HG03575 (cell line): Measurements from ENCODE around the gene ANKIB1.

Experiments
- ATAC-seq: cut with Tn5 transposase; IDR thresholded peaks from one replicate; pipeline ENCODE4 v1.9.1; 2021; ENCODE audit not compliant: unreplicated experiment, insufficient number of reproducible peaks, low FRiP score; ENCODE audit errors: extremely low read depth

Gene ANKIB1

DNA sequence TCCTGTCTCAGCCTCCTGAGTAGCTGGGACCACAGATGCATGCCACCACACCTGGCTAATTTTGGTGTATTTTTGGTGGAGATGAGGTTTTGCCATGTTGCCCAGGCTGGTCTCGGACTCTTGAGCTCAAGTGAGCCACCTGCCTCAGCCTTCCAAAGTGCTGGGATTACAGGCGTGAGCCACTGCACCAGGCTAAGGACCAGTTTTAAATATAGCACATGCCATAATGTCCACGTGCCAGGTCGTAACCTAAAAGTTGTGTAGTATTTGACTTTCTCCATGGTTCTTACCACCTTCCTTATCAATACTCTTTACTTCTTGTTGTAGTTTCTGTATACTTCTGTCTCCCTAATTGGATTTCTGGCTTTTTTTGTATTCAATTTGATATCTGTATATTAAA is 13.3 kb downstream of the ANKIB1 start:
- ATAC-seq: no peak

DNA sequence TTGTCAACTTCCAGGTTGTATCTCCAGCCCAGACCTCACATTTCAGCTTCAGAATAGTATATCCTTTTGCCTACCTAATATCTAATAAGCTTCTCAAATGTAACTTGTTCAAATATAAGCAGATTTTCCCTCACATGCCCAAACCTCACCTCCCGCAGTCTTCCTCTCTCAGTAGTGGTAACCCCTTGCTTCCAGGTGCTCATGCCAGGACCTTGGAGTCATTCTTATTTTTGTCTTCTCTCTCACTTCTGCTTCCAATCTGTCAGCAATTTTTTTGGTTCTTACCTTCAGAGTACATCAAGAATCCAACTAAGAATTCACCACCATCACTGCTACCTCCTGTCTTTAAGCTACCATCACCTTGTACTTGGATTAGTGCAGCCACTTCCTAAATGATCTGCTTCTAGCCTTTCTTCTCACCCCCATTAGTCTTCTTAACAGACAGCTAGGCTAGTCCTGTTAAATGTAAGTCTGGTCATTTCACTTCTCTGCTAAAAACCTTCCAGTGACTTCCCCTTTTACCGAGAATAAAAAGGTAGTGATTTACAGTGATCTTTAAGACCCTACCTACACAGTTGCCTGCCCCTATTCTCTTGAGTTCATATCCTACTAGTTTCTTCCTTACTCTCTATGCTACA is 14.0 kb downstream of the ANKIB1 start:
- no peak for ATAC-seq

DNA sequence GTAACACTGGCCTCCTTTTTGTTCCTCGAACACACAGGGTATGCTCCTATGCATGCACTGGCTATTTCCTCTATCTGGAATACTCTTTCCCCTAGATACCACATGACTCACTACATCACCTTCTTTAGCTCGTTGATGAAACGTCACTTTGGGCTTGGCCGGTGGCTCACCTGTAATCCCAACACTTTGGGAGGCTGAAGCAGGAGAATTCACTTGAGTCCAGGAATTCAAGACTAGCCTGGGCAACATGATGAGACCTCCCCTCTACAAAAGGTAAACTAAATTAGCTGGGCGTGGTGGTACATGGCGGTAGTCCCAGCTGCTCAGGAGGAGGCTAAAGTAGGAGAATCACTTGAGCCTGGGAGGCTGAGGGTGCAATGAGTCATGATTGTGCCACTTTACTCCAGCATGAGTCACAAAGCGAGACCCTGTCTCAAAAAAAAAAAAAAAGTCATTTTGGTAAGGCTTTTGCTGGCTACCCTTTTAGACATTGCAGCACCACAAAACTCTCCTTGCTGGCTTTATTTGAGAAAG is 14.5 kb downstream of the ANKIB1 start:
- no peak for ATAC-seq

DNA sequence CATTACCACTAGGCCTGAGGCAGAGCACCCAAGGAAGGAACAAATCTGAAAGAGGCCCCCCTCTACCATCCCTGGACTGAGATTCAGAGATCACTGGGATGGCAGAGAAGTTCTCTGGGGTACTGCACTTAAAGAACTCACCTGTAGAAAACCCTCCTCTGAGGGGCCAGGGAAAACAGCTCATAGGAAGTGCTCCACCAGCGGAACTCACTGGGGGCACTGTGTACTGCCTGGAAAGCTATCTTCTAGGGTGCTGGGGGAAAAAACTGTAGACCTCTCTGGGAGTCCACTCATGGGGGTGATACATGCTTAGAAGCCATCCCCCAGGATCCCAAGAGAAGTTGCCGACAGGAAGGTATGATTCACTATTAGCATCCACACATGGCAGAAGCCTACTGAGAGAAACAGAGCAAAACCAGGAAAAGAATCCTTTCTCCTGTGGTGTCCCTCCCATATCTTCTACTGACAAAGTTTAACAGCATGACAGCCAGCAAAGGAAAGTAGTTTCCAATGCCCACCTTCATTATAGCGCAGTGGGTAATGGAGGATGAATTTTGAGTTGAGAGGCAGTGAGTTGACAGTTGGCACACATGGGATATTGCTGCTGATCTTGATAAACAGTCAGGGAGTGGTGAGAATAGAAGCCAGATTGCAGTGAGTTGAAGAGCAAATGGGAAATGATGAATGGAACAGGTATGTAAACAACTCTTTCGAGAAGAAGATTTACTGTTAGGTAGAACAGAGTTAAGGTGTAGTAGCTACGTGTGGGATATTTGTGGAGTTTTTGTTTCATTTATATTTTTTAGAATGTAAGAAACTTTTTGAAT is 20.9 kb downstream of the ANKIB1 start:
- ATAC-seq: no peak

DNA sequence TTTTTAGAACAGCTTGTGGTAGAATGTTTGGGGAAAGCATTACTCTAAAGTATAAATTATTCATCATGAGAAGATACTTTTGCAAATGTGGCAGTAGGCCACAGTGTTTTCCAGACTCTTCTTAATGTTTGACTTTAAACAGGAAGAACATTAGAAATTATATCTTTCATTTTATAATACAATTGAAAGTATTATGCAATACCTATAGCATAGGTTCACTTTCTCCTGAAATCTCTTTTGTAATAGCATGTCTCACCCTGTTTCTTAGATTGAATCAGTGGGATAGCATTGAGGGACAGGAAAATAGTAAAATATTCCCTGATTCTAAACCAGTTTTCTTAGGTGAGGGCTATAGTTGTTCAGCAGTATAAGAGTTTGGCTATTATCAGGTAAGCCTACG is 23.1 kb downstream of the ANKIB1 start:
- no peak for ATAC-seq

DNA sequence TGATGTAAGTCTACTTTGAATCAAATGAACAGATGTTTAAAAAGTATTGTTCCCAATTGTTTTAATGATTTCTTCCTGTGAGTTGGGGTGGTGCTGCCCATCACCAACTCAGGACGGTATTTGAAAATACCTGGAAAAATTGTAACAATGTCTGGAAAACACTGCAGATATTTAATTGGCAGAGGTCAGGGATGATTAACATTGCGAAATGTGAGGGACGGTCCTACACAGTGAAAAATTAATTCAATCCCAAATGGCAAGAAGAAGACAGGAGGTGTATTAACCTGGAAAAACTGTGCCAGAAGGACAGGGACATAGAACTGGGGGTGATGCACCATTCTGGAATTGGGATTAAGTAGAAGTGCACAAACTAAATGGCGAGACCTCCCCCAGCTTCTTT is 29.6 kb downstream of the ANKIB1 start:
- ATAC-seq: no peak

DNA sequence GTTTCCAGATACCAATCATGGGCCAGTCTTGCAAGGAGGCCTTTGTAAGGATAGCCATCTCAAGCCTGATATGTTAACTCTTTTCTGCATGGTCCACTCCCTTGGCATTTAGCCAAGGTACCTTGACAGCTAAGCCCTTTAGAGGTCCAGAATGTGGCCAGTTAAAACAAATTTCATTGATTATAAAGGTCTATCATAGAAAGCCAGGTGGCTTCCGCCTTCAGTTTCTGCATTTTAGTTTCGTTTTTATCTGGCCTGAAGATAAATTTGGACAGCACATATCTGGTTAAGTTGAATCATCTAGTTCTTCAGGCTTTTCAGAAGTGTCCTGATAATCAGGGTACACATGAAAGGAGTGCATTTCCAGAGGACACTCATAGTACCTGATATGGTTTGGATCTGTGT is 30.7 kb downstream of the ANKIB1 start:
- peak; percentile 56 for ATAC-seq

DNA sequence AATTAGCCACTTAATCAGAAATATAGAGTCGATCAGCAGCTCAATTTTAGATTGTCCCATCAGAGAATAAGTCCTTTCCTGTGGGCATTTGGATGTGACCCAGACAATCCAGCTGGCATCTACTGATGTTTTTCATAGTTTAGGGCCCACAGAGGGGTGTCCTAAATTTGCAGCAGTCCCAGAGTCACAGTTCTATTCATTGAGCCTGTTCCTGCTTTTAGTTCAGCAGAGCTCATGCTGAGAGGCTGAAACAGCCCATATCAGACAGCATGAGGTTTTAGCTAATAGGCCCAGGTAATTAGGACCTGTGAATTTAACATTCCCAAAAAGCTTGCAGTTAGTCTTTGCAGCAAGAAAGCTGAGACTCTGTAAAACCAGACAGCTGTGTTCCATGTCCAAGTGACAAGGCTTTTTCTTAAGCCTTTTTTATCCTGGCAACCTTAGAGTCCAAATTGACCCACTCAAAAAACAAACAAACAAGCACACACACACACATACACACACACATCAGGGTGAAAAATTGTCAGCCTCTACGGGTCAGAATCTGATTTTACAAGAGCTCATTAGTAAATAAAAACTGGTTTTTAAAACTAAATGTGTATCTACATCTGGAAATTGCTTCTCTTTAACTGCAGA is 33.7 kb downstream of the ANKIB1 start:
- ATAC-seq: no peak

DNA sequence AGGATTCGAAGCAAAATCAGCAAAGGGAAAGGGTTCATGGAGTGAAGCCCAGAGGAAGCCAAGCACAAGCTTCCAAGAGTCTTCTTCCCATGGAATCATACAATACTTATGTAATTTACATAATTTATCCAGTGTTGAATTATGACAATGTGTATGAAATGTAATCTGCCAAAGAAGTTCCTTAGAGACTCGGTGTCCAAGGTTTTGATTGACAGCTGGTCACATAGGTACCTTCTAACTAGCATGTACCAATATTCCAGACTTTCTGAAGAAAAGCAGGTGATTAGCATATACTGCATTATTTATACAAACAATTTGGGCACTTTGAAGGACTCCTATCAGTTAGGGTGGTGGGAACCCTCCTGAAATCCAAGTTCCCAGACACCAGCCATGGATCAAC is 35.3 kb downstream of the ANKIB1 start:
- ATAC-seq: no peak

DNA sequence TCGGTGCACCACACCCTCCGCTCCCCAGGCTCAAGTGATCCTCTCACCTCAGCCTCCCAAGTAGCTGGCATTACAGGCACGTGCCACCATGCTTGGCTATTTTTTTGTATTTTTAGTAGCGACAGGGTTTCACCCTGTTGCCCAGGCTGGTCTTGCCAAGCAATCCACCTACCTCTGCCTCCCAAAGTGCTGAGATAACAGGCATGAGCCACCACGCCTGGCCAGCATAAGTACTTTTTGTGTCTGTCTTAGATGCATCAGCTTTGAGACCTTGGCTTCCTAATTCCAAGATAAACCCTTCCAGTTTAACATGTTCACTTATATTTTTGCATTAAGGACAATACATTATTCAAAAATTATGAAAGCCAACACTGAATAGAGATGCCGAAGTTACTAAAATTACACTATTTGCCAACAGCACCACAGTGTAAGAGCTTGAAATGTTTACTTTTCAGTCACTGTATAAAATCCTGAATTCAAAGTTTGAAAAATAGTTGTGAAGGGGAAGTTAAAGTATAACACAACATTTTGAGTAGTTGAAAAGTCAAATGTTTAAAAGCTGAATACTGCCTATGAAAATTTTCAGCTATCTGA is 36.5 kb downstream of the ANKIB1 start:
- ATAC-seq: no peak

DNA sequence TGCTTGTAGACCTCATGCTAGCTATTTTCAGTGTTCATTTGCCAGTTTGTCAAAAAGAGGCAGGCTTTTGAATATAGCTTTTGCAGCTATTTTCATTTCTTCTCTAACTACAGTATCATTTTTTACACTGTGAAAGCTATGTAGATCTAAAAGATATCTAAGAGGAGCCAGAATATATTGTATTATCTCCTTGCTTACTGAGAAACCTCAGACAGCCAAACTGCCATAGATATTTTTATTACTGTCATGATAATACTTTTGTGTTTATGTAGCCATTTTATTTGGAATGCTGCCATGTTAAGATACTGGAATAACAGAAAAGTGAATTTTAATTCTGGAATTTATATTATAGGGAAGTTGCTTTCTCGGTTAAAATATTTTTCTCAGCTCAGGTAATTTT is 37.2 kb downstream of the ANKIB1 start:
- no peak for ATAC-seq

DNA sequence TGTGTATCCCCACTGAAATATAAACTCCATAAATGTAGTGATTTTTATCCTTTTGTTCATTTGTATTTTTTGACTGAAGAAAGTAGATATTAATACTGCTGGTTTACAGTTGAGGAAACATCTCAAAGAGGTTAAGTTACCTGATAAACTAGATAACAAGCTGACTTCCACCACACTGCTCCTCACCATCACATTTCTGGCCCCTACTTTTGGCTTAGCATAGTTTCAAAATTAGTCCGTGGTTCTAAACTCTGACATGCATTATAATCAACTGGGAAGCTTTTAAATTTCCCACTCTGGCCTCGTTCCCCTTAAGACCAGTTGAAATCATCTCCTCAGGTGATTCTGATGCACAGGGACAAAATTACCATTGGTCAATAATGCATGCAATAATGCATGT is 43.5 kb downstream of the ANKIB1 start:
- ATAC-seq: no peak

DNA sequence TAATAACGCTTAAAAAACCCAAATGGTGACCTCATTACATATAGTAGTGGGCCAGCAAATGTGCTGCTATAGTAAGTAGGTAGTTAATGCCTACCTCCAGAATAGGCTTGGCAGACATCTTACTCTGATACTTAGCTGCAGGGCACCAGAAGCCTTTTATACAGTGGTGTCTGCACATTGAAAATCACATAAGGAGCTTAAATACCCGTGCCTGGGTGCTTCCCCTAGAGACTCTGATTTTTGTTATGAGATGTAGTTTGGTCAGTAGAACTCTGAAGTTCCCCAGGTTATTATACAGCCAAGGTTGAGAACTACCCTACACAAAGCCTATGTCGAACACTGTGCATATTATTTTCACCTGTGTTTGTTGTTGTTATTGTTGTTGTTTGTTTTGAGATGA is 47.2 kb downstream of the ANKIB1 start:
- no peak for ATAC-seq

DNA sequence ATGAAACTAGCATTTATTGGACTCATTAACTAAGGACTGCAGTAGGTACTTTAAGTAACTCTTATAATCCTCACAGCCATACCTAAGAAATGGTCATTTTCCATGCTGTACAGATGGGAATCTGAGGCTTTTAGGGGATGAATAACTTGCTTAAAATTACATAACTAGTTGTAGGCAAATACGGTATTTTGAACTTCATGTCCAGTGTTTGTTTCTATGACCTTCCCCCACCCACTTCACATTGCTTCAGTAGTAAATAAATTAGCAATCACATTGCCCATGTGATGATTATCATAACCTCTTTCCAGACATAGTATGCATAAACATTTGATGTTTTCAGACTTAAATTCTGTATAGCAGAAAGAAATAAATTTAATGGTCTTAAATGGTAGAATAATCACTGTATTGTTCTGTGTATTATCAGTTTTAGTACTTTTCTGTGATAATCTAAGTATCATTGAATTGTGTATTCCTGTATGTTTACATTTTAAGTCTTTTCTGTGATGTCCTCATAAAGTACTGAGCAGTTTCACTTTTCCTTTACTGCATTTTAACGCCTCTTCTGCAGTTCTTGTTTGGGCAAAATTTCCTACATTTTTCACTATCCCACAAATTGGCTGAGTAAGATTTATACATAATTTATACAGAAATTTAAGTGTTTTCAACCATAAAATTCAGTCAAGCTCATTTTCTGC is 48.3 kb downstream of the ANKIB1 start:
- ATAC-seq: no peak

DNA sequence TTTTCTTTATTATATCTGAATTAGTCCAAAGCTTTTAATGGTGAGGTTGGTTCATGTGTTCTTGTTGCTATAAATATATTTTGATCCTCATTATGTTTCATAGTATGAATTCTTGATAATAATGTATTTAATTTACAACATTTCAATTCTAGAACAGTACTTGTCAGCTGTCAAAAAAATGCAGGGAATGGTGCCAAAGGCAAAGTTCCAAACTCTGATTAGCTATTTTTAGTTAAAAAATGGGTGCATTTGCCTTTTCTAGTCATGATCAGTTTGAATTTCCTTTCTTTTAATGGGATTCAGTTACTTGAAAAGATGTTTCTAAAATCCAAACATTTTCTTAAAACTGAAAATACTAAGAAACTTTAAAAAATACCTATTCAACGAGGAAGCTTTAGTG is 49.6 kb downstream of the ANKIB1 start:
- ATAC-seq: no peak

DNA sequence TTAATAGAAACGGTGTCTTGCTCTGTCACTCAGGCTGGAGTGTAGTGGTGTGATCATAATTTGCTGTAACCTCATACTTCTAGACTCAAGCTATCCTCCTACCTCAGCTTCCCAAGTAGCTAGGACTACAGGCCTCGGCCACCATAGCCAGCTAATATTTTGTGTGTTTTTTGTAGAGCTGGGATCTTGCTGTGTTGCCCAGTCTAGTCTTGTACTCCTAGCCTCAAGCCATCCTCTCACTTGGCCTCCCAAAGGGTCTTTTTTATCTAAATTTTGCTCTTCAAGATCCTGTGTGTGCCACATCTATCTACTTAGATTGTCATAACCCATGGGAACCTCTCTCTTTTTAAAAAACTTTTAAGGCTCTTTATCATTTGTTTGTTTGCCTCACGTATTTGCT is 50.5 kb downstream of the ANKIB1 start:
- ATAC-seq: no peak

DNA sequence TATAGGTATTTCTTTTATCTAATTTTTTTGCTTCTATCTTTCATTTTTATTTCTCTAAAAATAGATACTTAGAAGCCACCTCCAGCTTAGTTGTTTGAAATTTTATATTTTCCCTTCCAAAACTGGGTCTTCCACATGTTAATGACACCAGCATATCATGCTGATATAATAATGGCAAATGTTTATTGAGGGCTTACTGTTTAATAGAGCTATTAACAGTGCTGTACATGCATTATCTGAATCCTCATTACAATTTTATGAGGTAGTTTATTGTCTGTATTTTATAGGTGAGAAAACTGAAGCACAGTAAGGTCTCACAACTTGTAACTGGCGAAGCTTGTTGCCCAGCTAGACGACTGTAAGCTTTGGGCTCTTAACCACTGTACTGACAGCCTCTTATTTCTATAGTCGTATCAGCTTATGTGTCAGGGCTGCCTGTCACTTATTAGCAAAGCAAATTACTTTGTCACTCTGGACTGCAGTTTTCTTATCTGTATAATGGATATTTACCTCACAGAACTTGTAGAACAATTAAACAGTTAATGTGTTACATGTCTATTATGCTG is 51.2 kb downstream of the ANKIB1 start:
- ATAC-seq: no peak

DNA sequence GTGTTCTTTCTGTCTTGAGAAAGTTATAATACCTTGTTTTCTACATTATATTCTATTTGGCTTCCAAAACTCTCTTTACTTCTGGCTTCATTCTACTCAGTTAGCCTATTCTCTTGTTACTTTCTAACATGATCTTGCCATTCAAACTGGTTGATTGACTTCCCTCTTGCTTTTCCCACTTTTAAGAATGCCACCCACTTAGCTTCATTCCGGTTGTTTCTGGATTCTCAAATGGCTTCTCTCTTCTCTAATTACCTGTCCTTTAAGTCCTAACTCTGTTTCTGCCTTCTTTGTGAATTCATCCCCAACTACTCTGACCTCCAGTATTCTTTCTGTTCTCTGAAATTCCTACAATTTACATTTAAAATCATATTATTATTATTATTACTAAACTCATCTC is 52.0 kb downstream of the ANKIB1 start:
- ATAC-seq: no peak

DNA sequence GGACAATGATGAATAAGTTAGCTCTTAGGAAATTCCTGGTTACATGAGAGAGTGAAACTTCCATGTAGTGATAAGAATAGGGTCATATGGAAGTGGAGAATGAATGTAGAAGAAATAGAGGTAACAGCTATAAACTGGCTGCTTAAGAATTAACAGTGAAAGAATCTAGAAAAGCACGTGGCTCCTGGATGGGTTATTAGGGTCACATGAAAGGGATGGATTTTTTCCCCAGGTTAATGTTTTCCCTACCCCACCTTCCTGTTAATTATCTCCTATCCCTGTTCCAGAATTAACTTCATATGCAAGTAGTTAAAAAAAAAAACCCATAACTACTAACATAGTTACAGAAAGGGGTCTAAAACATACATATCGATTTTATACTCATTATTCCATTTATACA is 58.0 kb downstream of the ANKIB1 start:
- no peak for ATAC-seq
